A549 (cell line): ENCODE results near the gene NUP62. TPM values are rescaled to one million over a fixed set of nuclear protein-coding genes. Genes with fewer than 3 reads are reported as not detected.

ENCODE experiments used
- ATAC-seq, 2 experiments: fragments of 200-7000 bp in 1 of 2; fragments of >200 bp in 1 of 2; cut with Nextera tagmentation in 1 of 2; cut with Tn5 transposase in 1 of 2; 3 replicates each; pipeline versions ENCODE4 v1.8.0 to v1.9.1; 2018 to 2020; ENCODE audit warnings: mild to moderate bottlenecking in 1 of 2, moderate library complexity in 1 of 2
- CTCF ChIA-PET: fragments of 300-600 bp; sonication (Branson Sonifier 250); formaldehyde crosslinking; extraction: SDS; loops from one replicate; lab custom pipeline; 2021; ENCODE audit warnings: antibody characterized with exemption, inconsistent platforms; lab: Yijun Ruan, JAX
- POLR2A ChIA-PET: fragments of 350-600 bp; formaldehyde crosslinking; extraction: SDS; loops from one replicate; lab custom pipeline; 2021; ENCODE audit warnings: antibody characterized with exemption, inconsistent platforms; lab: Yijun Ruan, JAX
- DNase-seq, 2 experiments: peaks; one replicate each; pipeline versions ENCODE4 v3.0.0 to v3.0.0-alpha.2; 2011 to 2016; ENCODE audit warnings: low read depth in 1 of 2, low spot score in 1 of 2
- FAIRE-seq: peaks from 2 replicates; lab custom pipeline; 2011; peaks lifted over from hg19 to GRCh38; lab: Jason Lieb, UNC
- H3K27ac ChIP-seq, 2 experiments: fragments of >200 bp; sonication (Bioruptor Twin); formaldehyde crosslinking; 3 replicates each; pipeline ENCODE4 v1.5.1; 2016 to 2017
- H3K4me1 ChIP-seq: fragments of >200 bp; sonication (Bioruptor Twin); formaldehyde crosslinking; 3 replicates; pipeline ENCODE4 v1.6.1; 2016
- H3K4me2 ChIP-seq: fragments of >200 bp; sonication (Bioruptor Twin); formaldehyde crosslinking; 3 replicates; pipeline ENCODE4 v1.6.1; 2016
- H3K4me3 ChIP-seq: fragments of >200 bp; sonication (Bioruptor Twin); formaldehyde crosslinking; 3 replicates; pipeline ENCODE4 v1.5.1; 2016
- H3K9me3 ChIP-seq: fragments of >200 bp; sonication (Bioruptor Twin); formaldehyde crosslinking; 3 replicates; pipeline ENCODE4 v1.6.1; 2016
- ATOH8 ChIP-seq: fragments of 250-450 bp; sonication (Bioruptor Pico); IDR thresholded peaks from 2 replicates; pipeline ENCODE4 v1.5.0; 2020; ENCODE audit warnings: low read depth, mild to moderate bottlenecking, moderate library complexity
- BHLHE40 ChIP-seq: IDR thresholded peaks from 2 replicates; pipeline ENCODE4 v1.6.1; 2012; ENCODE audit warnings: low read depth, low read length, inconsistent platforms
- CBX2 ChIP-seq: fragments of 200-600 bp; sonication (generic); IDR thresholded peaks from 2 replicates; pipeline ENCODE4 v1.6.1; 2016; ENCODE audit warnings: low read depth, mild to moderate bottlenecking, borderline replicate concordance
- CBX8 ChIP-seq: fragments of 200-600 bp; sonication (generic); IDR thresholded peaks from 2 replicates; pipeline ENCODE4 v1.6.1; 2016
- CTCF ChIP-seq: fragments of >200 bp; sonication (Bioruptor Twin); formaldehyde crosslinking; IDR thresholded peaks from 3 replicates; pipeline ENCODE4 v1.5.1; 2016
- FOSB ChIP-seq: fragments of 250-450 bp; sonication (Bioruptor Pico); IDR thresholded peaks from 2 replicates; pipeline ENCODE4 v1.5.0; 2020; ENCODE audit warnings: mild to moderate bottlenecking, moderate library complexity
- FOSL2 ChIP-seq, 2 experiments: fragments of 450-650 bp in 1 of 2; fragments of >200 bp in 1 of 2; sonication (Bioruptor Twin) in 1 of 2; formaldehyde crosslinking; IDR thresholded peaks; 2 replicates each; pipeline versions ENCODE4 v1.5.0 to v1.6.1; 2016 to 2020; ENCODE audit warnings: mild to moderate bottlenecking in 1 of 2, moderate library complexity in 1 of 2
- HOXA7 ChIP-seq: fragments of 250-450 bp; sonication (Bioruptor Pico); IDR thresholded peaks from 2 replicates; pipeline ENCODE4 v1.5.0; 2020; ENCODE audit warnings: mild to moderate bottlenecking, moderate library complexity
- HOXB5 ChIP-seq: fragments of 250-450 bp; sonication (Bioruptor Pico); IDR thresholded peaks from 2 replicates; pipeline ENCODE4 v1.5.0; 2020; ENCODE audit warnings: mild to moderate bottlenecking, moderate library complexity
- JUN ChIP-seq, 2 experiments: fragments of >200 bp; sonication (Bioruptor Twin); formaldehyde crosslinking; IDR thresholded peaks; 2 replicates in 1 of 2; 3 replicates in 1 of 2; pipeline ENCODE4 v1.6.1; 2016 to 2017
- KDM5A ChIP-seq: fragments of 200-600 bp; sonication (generic); IDR thresholded peaks from 2 replicates; pipeline ENCODE4 v1.6.1; 2016; ENCODE audit warnings: antibody characterized with exemption, mild to moderate bottlenecking
- MAZ ChIP-seq: fragments of 150-350 bp; IDR thresholded peaks from 2 replicates; pipeline ENCODE4 v1.6.1; 2014; ENCODE audit warnings: antibody characterized with exemption, low read depth, low read length, borderline replicate concordance
- MYC ChIP-seq: IDR thresholded peaks from 2 replicates; pipeline ENCODE4 v1.6.1; 2012; ENCODE audit warnings: mild to moderate bottlenecking, inconsistent platforms, low read length, improper control_type of control experiment, borderline replicate concordance
- NFE2L2 ChIP-seq: fragments of 150-350 bp; conservative IDR thresholded peaks from 2 replicates; pipeline ENCODE4 v1.6.1; 2014; ENCODE audit warnings: low read length
- PHF8 ChIP-seq: fragments of 200-600 bp; sonication (generic); IDR thresholded peaks from 2 replicates; pipeline ENCODE4 v1.6.1; 2016; ENCODE audit warnings: low read depth, mild to moderate bottlenecking, antibody characterized with exemption, moderate library complexity, borderline replicate concordance
- RARB ChIP-seq: fragments of 250-450 bp; sonication (Bioruptor Pico); IDR thresholded peaks from 2 replicates; pipeline ENCODE4 v1.8.0; 2021; ENCODE audit warnings: mild to moderate bottlenecking, moderate library complexity
- REST ChIP-seq: fragments of 200-600 bp; sonication (generic); IDR thresholded peaks from 2 replicates; pipeline ENCODE4 v1.6.1; 2016; ENCODE audit warnings: antibody characterized with exemption, mild to moderate bottlenecking, moderate library complexity
- SMC3 ChIP-seq: fragments of >200 bp; sonication (Bioruptor Twin); formaldehyde crosslinking; IDR thresholded peaks from 3 replicates; pipeline ENCODE4 v1.6.1; 2018; ENCODE audit warnings: inconsistent platforms
- WGBS: methylation state at CpG from one replicate; pipeline ENCODE4 v1.1.6; 2017; ENCODE audit errors: missing lambda C conversion rate; 5-methylcytosine and 5-hydroxymethylcytosine counted together
- polyA plus RNA-seq, 4 experiments: library from polyadenylated mRNA; depleted of rRNA in 3 of 4; stranded (reverse); fragments of >200 nt; fragmentation: RNase III in 1 of 4; extraction: RNeasy Plus Mini Kit Qiagen cat#74134 plus additional on column Dnase treatment in 1 of 4; gene quantifications; 2 replicates in 3 of 4; 3 replicates in 1 of 4; pipeline ENCODE4 v1.2.3, GENCODE V29; 2011 to 2017

Gene NUP62
- polyA plus RNA-seq, 2 of the 4 experiments (the other 2 are of a cell fraction) = 21.4 to 83.9 TPM

GRCh38 chr19:49937750-49938381 is 8.6 kb upstream of the NUP62 start (continued):
- TF ChIP-seq FOSL2 (IDR thresholded peaks at IDR 0.05) (no peak), FOSL2 (CRISPR knock-in tag; IDR thresholded peaks at IDR 0.05) (no peak), HOXA7 (CRISPR knock-in tag) (no peak), PHF8 (no peak), CTCF (peak; percentile 99), HOXB5 (CRISPR knock-in tag) (no peak), MAZ (0 out of 2 replicates have a peak, but pooled peaks have one; percentile 25), ATOH8 (CRISPR knock-in tag) (no peak), SMC3 (peak; percentile 100), NFE2L2 (no peak), JUN (IDR thresholded peaks at IDR 0.05) (no peak), MYC (no peak), CBX2 (no peak), BHLHE40 (no peak)

- WGBS = 39% methylated on average over 5 of the region's 5 CpGs
- TF ChIP-seq CBX8 = no peak
- no peak for TF ChIP-seq RARB (CRISPR knock-in tag)
- TF ChIP-seq HOXB5 (CRISPR knock-in tag) = no peak
- TF ChIP-seq FOSB (CRISPR knock-in tag) = no peak
- TF ChIP-seq KDM5A = no peak
- TF ChIP-seq REST = no peak
- no peak for TF ChIP-seq MAZ
- Histone ChIP-seq H3K4me1 (peaks cover 4% of the 10 kb centered on the region; the same call in 1 of the 3 replicates), H3K27ac (no peak overlapping the region), H3K9me3 (no peaks in the 10 kb centered on the region), H3K4me3 (no peak overlapping the region), H3K4me2 (no peak overlapping the region)
- DNase-seq = no peak
- ChIA-PET POLR2A (no interaction called here), CTCF (interaction anchor here (0.8 to 7.5 kb wide), 7 partner anchors 13 to 199 kb away, joined by 3 to 121 read pairs (median 24); no protein-coding TSS in a partner anchor)
- ATAC-seq = no peak; a peak in 1 of 6 replicates
- no peak for FAIRE-seq
These were observed 7.2 kb upstream of the NUP62 start for GRCh38 chr19:49936549-49936948.
